Mucosa of rectum (tissue), 2 donors: ENCODE data around the gene SEPTIN5.

Source experiments
- H3K27ac ChIP-seq, 2 donors: one replicate each; pipeline ENCODE4 v1.7.0; 2013; ENCODE audit warnings: inconsistent platforms in 2 of 2, low read depth in 2 of 2, low read length in 2 of 2
- H3K27me3 ChIP-seq, 2 donors: one replicate each; pipeline ENCODE4 v1.7.0; 2013; ENCODE audit warnings: low read length in 2 of 2; ENCODE audit not compliant: control insufficient read depth in 2 of 2, insufficient read depth in 2 of 2
- H3K36me3 ChIP-seq, 2 donors: one replicate each; pipeline ENCODE4 v1.7.0; 2013; ENCODE audit warnings: low read length in 2 of 2; ENCODE audit not compliant: control insufficient read depth in 2 of 2, insufficient read depth in 2 of 2
- H3K4me1 ChIP-seq, 2 donors: one replicate each; pipeline ENCODE4 v1.7.0; 2013; ENCODE audit warnings: low read length in 2 of 2, mild to moderate bottlenecking in 1 of 2; ENCODE audit not compliant: control insufficient read depth in 2 of 2, insufficient read depth in 2 of 2
- H3K4me3 ChIP-seq, 2 donors: one replicate each; pipeline ENCODE4 v1.7.0; 2013; ENCODE audit warnings: low read length in 2 of 2
- H3K9ac ChIP-seq, 2 donors: one replicate each; pipeline ENCODE4 v1.7.0; 2013; ENCODE audit warnings: low read length in 2 of 2, low read depth in 1 of 2, mild to moderate bottlenecking in 1 of 2
- H3K9me3 ChIP-seq, 2 donors: one replicate each; pipeline ENCODE4 v1.7.0; 2013; ENCODE audit warnings: low read length in 2 of 2; ENCODE audit not compliant: control insufficient read depth in 2 of 2
- donor health status: healthy.
- donor health status: Normal muscosa, but diverticular disease.

Gene SEPTIN5

DNA sequence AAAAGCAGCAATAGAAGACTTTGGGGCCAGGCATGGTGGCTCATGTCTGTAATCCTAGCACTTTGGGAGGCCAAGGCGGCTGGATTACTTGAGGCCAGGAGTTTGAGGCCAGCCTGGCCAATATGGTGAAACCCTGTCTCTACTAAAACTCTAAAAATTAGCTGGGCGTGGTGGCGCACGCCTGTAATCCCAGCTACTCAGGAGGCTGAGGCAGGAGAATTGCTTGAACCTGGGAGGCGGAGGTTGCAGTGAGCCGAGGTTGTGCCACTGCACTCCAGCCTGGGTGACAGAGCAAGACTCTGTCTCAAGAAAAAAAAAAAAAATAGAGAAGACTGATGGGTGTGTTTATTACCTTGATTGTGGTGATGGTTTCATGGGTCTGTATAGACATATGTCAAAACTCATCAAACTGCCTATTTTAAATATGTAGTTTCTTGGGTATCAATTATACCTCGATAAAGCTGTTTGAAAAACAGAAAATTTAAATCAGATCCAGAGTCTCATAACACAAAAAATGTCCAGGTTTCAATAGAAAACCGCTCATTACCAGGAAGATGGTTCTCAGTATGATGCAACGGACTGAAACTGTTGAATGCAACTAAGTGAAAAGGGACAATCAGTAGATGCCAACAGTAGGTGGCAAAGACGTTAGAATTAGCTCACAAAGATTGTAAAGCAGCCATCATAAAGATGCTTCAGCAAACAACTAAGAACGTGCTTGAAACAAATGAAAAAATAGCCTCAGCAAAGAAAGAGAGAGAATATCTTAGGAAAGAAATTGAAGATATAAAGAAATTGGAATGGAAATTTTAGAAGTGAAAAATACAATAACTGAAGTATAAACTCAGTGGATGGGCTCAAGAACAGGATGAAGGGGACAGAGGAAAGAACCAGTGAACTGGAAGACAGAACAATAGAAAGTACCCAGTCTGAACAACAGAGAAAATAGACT, 33.1 kb upstream of the SEPTIN5 start:
- H3K9ac ChIP-seq: no peak overlapping the region
- no peak overlapping the region for H3K4me3 ChIP-seq
- H3K27me3 ChIP-seq: peaks cover 0 to 2% of the 10 kb centered on the region in 2 donors
- no peaks in the 10 kb centered on the region for H3K9me3 ChIP-seq
- H3K4me1 ChIP-seq: no peaks in the 10 kb centered on the region
- no peak overlapping the region for H3K27ac ChIP-seq
- H3K36me3 ChIP-seq: no peaks in the 10 kb centered on the region

DNA sequence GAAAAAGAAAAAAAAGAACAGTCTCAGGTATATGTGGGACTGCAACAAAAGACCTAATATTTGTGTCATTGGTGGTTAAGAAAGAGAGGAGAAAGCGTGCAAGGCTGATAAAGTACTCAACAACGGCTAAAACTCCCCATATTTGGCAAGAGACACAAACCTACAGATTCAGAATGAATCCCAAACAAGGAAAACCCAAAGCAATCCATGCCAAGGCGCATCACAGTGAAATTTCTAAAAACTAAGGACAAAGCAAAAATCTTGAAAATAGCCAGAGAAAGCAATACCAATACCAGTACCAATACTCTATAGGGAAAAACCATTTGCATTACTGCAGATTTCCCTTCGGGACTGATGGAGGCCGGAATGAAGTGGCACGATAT, 32.4 kb upstream of the SEPTIN5 start:
- Histone ChIP-seq H3K4me1 (no peaks in the 10 kb centered on the region), H3K9me3 (no peaks in the 10 kb centered on the region)

DNA sequence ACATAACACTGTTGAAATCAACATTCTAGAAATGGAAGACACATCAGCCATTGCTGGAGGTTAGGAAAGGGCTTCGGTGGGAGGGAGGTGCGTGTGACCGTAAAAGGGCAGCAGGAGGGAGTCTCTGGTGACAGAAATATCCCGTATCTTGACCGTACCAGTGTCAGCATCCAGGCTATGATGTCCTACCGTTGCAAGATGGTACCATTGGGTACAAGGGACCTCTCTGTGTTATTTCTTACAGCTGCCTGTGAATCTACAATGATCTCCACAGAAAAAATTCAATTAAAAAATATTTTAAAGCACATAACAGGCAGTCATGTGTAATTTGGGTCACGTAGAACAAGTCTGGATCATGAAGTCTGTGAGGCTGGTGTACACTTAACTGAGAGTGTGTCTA, 27.4 kb upstream of the SEPTIN5 start:
- Histone ChIP-seq H3K9ac (no peak overlapping the region), H3K27me3 (peaks cover 6 to 18% of the 10 kb centered on the region in 2 donors), H3K36me3 (no peaks in the 10 kb centered on the region), H3K27ac (no peak overlapping the region), H3K4me1 (no peaks in the 10 kb centered on the region), H3K9me3 (no peaks in the 10 kb centered on the region), H3K4me3 (no peak overlapping the region)

More for the DNA sequence above, 32.4 kb upstream of the SEPTIN5 start:
- no peak overlapping the region for H3K9ac ChIP-seq
- peaks cover 0 to 2% of the 10 kb centered on the region in 2 donors for H3K27me3 ChIP-seq
- no peak overlapping the region for H3K27ac ChIP-seq
- H3K36me3 ChIP-seq: no peaks in the 10 kb centered on the region
- H3K4me3 ChIP-seq: no peak overlapping the region

DNA sequence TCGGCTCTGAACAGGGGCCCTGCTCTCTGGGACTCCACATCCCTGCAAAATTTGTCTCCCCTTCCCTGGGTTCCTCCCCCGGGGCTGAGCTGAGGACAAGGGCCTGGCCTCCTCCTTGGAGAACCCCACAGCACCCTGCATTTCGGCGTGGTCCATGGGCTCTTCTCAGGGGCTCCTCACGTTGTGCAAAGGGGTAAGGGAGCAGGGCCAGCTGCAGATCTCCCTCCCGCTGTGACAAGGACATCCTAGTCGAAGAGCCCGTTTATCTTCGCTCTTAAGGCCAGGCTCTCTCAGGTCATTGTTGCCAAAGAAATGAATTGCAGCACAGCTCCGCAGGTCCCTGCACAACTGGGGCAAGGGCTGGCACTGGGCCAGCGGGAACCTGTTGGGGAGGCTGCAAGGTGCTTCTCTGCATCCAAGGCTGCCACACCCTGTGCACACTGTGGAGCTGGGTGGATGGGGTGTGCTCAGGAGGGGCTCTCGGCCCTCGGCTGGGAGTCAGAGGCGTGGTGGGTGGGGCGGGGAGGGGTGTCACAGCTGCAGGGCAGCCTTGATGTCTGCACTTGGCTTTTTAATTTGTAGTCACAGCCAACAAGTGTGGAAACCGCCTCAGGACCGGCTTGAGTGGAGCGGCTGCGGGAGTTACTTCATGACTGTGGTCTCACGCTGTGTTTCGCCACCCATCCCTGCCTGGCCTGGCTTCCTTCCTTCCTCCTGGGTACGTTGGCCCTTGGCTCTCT, 26.6 kb upstream of the SEPTIN5 start:
- H3K9ac ChIP-seq: no peak overlapping the region
- no peak overlapping the region for H3K4me3 ChIP-seq
- H3K9me3 ChIP-seq: no peaks in the 10 kb centered on the region
- peaks cover 6 to 18% of the 10 kb centered on the region in 2 donors for H3K27me3 ChIP-seq
- H3K27ac ChIP-seq: no peak overlapping the region
- H3K4me1 ChIP-seq: no peaks in the 10 kb centered on the region
- no peaks in the 10 kb centered on the region for H3K36me3 ChIP-seq

DNA sequence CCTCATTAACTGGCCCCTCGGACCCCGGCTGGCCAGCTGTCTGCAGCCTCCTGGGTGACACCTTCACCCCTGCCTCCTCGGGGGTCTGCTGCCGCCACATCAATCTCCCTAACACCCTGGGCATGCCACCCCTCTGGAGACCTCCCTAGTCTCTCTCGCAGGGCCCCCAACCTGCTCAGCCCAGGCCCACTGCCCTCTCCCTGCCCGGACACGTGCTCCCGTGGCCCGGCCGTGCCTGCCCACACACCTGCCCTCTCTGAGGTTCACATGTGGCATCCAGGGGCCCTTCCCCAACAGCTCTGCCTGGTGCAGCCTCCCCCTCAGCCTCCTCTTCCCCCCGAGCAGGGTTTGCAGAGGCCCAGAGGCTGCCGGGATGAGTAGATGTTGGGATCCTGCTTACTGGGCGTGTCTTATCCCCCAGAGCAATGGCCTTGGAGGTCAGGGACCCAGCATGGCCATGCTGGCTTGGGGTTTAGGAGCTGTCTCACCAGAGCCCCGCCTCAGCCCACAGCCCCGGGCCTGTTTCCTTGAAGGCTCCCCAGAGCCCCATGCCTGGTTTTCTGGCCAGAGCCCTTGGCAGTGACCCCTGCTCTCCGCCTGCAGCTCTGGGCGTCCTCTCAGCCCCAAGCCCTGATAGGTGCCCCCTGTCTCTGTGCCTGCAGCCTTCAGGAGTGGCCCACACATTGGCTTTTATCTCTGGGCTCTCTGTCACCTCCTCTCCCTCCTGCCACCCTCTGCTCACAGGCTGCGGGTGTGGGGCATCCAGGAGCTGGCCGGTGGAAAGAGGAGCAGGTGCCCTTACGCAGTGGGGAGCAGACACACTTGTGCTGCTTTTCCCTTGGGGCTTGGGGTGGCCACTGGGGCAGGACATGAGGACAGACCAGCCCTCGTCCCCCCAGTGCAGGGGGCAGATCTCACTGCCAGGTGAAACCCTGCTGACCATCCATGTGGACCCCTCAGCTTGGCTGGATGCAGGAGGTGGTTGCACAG, 25.7 kb upstream of the SEPTIN5 start:
- Histone ChIP-seq H3K36me3 (no peaks in the 10 kb centered on the region), H3K4me1 (no peaks in the 10 kb centered on the region), H3K9ac (no peak overlapping the region), H3K27ac (no peak overlapping the region), H3K4me3 (no peak overlapping the region), H3K27me3 (peaks cover 6 to 18% of the 10 kb centered on the region in 2 donors), H3K9me3 (no peaks in the 10 kb centered on the region)

DNA sequence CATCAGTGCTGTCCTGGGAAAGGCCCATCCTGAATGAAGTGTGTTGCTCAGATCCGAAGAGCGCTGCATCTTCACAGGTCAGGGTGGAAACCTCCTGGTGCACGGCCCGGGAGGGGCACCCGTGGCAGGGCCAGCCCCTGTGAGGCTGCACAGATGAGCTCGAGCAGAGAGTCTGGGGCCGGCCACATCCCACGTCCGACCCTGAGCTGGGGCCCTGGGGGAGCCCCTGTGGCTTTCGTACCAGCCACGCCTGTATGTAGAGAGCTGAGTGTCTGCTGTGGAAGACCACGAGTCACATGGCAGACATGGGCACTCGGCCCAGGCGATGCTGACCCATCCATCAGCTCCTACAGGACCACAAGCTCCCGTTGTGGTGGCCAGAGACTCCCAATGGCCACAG, 24.9 kb upstream of the SEPTIN5 start:
- H3K4me3 ChIP-seq: no peak overlapping the region
- H3K27ac ChIP-seq: no peak overlapping the region
- no peaks in the 10 kb centered on the region for H3K9me3 ChIP-seq
- no peaks in the 10 kb centered on the region for H3K36me3 ChIP-seq
- no peaks in the 10 kb centered on the region for H3K4me1 ChIP-seq
- H3K9ac ChIP-seq: no peak overlapping the region
- H3K27me3 ChIP-seq: peaks cover 6 to 18% of the 10 kb centered on the region in 2 donors

DNA sequence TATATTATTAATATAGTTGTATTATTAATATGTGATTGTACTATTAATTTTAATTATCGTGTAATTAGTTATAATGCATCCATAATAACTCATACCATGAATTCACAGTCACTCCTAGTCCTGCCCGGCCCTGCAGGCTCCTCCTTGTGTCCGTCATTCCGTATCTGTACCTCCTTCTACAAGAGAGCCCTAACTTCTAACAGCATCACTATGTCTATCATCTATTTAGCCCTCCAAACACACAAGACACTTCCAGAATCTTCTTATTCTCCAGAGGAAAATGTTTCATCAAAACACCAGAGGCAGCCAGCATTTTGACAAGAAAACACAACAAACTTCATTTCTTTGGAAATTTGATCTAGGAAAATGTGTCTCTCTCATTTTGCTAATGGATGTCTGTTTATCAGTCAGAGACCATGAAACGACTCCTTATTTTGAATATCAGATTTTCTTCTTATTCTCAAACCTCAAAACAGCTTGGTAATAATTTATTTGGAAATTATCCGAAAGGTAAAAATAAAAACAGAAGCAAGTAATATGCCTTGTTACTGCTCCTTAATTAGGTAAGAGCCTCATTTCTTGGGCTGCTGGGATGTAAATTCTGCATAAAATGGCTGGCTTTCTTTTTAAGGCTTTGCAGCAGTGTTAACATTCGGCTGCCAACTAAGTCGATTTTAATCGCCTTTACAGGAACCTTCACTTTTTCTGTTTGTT, 23.1 kb upstream of the SEPTIN5 start:
- no peak overlapping the region for H3K4me3 ChIP-seq
- H3K9me3 ChIP-seq: no peaks in the 10 kb centered on the region
- H3K27ac ChIP-seq: no peak overlapping the region
- H3K36me3 ChIP-seq: no peaks in the 10 kb centered on the region
- H3K27me3 ChIP-seq: peaks cover 6 to 18% of the 10 kb centered on the region in 2 donors
- H3K9ac ChIP-seq: no peak overlapping the region
- no peaks in the 10 kb centered on the region for H3K4me1 ChIP-seq

DNA sequence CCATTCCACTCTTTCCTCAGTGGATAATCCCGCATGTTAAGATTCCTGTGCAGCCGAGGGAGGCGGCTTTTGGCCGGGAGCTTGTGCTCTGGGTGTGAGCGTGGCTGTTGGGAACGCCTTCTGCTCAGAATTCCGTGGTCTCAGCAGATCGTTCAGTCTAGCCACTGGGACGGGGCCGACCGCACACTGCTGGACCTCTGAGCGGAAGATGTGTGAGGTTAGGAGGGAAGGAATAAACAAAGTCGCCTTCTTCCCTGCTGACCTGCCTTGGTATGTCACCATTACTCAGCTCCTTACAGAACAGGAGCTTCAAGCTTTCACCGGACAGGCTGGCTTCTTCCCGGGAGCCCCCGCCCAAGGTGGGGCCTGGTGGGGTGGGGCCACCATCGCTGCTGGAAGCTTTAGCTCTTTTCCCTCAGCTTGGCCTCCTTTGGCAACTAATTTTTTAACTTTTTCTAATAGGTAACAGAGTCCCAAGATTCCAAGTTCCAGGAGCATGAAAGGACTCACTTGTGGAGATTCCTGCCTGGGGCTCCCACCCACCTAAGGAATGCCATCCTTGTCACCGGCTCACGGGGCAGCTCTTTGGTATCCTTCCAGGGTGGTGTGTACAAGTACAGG, 22.5 kb upstream of the SEPTIN5 start:
- Histone ChIP-seq H3K27ac (no peak overlapping the region), H3K9me3 (no peaks in the 10 kb centered on the region), H3K9ac (no peak overlapping the region), H3K27me3 (peaks cover 8 to 18% of the 10 kb centered on the region in 2 donors), H3K4me1 (no peaks in the 10 kb centered on the region), H3K36me3 (no peaks in the 10 kb centered on the region), H3K4me3 (no peak overlapping the region)

DNA sequence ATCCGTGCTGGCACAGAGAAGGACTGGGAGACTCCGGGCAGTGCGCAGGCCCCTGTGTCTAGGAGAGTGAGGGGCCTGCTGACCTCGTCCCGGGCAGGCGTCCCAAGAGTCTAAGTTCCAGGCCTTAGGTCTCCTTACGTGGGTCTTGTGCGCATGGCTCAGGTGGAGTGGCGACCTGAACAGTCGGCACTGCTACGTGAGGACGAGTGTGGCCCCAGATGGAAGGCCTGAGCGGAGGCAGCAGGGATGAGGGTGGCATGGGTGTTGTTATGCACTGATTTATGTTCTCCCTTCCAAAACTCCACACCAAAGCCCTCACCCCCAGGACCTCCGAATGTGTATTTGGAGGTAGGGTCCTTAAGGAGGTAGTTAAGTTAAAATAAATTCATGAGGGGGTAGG, 20.7 kb upstream of the SEPTIN5 start:
- H3K36me3 ChIP-seq: no peaks in the 10 kb centered on the region
- no peak overlapping the region for H3K4me3 ChIP-seq
- H3K9me3 ChIP-seq: no peaks in the 10 kb centered on the region
- H3K4me1 ChIP-seq: no peaks in the 10 kb centered on the region
- H3K27ac ChIP-seq: no peak overlapping the region
- peaks cover 6 to 17% of the 10 kb centered on the region in 2 donors for H3K27me3 ChIP-seq
- no peak overlapping the region for H3K9ac ChIP-seq
